ENCODE results near the gene TRIM52.
A peak's percentile ranks its signal among the peaks of the same experiment; 100 is the strongest.
"Not testable (repeated sequence)": the region's sequence is repeated elsewhere in the genome, so short reads cannot be mapped to it uniquely, and the experiment has no call there.

The TRIM52 gene

DNA sequence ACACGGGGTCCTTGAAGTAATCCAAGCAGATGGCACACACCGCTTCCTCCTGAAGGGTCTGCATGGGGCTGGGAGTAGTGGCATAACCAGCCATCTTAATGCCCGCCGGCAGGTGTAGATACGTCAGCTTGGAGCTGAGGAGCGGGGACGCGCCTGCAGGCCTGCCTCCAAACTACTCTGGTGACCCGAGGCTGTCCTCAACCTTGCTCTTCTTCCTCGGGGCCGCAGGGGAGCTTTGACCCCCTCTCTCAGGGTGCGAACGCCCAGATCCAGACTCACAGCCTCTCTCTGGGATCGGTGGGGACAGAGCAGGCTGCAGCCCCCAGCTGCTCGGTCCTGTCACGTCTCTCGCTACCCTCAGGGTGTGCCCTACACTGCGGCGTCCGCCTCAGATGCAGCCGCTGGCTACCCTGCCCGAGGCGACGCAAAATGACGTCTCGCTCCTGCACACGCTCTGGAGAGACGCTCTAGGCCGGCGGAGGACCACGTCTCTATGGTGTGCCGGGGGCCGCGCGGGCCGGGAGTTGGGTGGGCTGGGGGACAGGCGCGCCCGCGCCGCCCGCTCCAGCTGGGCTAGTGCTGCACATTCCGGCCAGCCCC, at the start of gene TRIM52:
TRIM52 (minus strand) TSS at position 424 of the 600 bp plus-strand sequence; CDS start at position 94, 330 bp downstream.
- DNase-seq: peak; percentile 90

DNA sequence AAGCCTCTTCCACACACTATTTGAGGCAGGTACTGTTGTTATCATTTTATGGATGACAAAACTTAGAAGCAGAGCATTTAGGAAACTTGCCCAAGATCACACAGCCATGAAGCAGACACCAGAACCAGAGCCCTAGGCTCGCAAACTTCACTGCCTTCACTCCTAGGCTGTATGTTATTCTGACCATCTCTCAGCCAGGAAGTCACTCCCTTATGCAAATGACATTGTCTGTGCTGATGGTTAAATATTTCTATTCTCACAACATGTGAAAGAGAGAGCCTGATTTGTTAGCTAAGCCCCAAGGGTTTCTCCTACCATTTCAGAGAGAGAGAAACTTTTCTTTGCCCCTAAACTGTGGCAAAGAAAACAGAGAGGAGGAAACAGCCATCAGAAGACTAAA, 26.4 kb upstream of the TRIM52 start:
- not testable (repeated sequence) for DNase-seq

DNA sequence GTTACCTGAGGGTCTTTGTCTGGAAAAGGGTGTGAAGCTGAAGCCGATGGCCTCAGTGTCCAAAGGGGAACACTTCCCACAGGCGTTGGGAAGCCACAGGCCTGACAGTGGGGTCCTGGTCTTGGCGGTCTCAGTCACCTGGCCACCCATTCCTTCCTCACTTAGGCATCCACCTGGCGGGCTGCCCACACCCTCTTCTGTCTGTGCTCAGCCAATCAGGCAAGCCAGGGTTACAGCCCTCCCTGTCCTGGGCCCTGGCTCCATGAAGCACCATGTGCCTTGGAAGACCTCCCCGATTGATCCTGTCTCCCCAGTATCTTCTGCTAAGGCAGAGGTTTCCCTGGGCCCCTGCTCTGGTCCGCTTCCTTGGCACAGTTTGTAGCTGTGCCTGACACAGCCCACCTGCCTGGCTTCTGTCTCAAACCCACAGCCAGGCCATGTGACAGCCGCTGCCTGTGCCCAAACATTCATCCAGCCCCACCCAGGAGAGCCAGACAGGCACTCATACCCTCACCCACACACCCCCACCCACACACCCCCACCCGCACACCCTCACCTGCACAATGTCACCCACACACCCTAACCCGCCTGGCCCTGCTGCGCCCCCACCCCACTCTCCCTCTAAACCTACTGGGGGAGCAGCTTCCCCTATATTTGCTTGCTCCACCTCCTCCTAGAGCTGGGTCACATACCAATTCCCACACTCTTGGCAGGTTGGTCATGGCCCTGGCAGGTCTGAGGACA, 25.2 kb upstream of the TRIM52 start:
- DNase-seq: not testable (repeated sequence)

DNA sequence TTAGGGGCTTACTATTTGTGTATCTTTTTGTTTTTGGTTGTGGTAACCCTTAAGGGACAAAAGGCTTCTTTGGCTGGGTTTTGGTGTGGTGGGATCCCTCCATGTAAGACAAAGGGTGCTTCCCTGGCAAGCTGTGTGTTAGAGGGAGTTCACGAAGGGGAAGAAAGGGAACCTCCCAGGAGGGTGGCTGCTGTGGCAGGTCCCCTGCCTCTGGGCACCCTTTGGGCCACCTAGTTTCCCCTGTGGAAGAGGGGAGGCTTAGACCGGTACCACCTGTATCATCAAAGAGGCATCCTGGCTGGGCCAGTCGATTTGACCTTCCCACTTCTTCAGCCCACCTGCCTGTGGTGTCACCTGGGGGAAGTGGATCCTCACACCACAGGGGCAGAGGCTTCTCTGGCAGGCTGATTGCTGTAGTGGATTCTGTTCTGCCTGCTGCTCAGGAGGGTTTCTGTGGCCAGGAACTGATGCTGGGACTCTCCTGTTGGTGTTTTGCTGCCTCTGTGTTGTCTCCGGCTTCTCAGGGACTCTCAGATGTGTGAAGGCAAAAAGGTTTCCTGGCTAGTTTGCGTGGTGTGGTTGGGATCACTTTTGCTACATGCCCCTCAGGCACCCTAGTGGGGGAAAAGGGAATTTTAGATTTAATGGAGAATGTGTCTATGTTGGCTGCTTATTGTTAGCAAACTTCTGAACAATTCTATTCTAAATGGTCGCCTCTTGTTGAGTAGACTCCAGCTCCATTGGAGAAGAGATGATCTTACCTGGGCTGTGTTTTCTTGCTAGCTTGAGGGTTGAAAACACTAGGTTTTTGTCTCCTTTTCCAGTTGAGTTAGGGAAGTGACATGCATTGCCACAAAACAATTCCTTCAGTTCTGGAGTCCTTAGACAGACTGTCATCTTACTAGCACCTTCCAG, 23.2 kb upstream of the TRIM52 start:
- DNase-seq: not testable (repeated sequence)

DNA sequence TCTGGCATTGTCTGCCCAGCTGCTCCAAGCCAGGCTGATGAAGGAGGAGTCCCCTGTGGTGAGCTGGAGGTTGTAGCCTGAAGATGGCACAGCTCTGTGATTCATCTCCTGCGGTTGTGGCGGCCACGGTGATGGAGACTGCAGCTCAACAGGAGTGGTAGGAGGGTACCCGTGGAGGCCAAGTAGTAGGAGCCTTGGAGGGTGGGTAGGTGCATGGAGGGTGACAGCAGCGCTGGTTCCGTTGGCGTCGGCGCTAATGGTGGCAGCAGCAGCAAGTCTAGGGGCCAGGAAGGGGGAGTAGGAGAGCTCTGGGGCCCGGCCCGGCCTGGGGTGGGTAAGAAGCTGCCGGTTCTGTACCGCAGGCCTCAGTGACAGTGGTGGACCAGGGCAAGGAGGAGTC, 22.4 kb upstream of the TRIM52 start:
- no peak for DNase-seq

DNA sequence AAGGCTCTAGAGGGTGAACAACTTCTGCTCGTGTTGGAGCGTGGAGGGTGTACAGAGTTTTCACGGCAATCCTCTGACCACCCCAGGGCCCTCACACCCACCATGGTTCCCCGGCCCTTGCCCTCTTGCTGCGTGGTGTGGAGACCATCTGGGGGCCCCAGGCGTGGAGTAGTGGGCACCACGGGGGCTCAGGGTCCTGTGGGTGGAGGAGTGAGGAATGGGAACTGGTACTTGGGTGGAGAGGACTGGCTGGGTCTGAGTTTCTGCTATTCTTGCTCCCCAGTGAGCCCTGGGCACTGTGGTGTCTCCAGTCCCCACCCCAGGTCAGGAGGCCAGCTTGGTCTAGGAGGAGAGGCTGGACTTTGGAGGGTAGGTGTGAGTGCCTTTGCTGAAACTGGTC, 21.9 kb upstream of the TRIM52 start:
- no peak for DNase-seq

DNA sequence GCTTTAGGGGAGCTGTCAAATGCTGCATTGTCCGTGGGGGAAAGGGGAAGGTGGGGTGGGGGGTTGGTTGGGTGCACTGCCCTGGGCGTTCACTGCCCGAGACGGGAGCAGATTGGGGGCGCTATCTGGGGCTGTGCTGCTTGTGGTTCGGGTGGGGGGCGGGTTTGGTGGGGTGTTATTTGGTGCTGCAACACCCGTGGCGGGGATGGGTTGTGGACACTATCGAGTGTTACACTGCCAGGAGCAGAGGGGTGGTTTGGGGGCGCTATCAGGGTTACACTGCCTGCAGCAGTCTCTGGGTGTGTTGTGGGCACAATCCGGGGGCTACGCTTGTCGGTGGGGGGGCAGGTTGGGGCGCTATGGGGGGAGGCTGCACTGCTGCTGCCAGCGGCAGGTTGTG, 21.5 kb upstream of the TRIM52 start:
- DNase-seq: not testable (repeated sequence)

DNA sequence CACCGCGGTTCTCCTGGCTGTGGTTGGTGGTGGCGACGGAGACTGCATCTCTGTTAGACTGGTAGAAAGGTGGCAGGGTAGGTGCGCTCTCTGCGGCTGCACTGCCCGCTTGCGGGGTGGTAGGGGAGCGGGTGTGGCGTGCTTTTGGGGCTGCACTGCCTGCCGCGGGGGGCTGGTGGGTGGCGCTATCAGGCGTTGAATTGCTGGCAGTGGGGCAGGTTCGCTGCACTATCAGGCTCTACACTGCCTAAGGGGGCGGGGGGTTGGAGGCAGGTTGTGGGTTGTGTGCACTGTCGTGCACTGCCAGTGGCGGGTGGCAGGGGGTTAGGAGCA, 21.0 kb upstream of the TRIM52 start:
- DNase-seq: no peak

DNA sequence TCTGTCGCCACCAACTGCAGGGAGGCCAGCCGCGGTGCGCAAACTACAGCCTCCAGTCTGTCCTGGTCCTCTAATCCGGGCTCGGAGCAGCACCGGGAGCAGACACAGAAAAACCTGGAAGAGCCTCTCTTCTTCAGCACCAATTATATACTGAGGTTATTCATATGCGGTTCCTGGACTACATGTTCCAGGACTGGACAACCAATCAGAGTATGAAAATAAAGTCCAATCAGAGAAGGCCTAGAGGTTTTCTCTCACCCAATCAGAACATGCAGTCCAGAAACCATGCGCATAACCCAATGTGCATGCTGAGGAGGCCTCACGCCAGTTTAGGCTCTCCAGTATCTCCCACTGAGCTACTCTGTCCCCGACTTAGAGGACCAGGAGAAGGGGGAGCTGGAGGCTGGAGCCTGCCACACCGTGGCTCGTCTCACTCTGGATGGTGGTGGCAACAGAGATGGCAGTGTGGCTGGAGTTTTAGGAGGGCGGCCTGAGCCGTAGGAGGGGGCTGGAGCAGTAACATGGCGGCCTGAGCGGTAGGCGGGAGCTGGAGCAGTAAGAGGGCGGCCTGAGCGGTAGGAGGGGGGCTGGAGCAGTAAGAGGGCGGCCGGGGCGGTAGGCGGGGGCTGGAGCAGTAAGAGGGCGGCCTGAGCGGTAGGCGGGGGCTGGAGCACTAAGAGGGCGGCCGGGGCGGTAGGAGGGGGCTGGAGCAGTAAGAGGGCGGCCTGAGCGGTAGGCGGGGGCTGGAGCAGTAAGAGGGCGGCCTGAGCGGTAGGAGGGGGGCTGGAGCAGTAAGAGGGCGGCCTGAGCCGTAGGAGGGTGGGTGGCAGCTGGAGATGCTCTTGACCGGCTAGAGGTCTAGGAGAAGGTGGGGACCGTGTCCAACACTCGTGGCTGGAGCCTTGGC, 20.4 kb upstream of the TRIM52 start:
- DNase-seq: no peak

DNA sequence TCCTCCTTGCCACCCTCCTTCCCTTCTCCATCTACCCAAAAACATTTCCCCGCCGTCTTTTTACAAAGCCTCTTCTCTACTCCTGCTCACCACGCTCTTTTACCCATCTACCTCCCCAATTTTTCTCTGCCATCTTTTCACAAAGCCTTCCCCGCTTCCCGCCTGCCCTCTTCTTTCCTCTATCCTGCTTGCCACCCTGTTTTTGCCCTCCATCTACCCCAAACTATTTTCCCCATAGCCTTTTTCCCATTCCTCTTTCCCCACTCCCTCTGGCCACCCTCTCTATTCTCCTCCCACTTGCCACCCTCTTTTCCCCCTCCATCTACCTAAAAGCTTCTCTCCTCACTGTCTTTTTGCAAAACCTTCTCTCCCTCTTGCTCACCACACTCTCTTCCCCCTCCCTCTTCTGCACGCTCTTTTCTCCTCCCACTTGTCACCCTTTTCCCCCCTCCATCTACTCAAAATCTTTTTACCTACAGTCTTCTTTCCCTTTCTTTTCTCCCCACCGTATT, 19.4 kb upstream of the TRIM52 start:
- DNase-seq: no peak

DNA sequence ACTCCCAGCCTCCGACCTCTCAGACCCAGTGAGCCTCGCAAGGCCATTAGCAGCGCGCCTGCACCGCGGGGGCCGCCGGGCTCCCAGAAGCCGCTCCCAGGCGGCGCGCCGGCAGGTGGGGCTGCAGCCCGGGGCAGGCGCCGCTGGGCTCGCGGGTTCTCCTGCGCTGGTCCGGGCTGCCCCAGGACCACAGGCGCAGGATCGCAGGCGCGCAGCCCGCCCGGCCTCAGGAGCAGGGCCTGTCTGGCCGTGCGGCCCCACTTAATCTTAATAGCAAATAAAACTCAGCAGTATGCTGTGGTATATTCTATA, 12.4 kb upstream of the TRIM52 start:
- DNase-seq: not testable (repeated sequence)

DNA sequence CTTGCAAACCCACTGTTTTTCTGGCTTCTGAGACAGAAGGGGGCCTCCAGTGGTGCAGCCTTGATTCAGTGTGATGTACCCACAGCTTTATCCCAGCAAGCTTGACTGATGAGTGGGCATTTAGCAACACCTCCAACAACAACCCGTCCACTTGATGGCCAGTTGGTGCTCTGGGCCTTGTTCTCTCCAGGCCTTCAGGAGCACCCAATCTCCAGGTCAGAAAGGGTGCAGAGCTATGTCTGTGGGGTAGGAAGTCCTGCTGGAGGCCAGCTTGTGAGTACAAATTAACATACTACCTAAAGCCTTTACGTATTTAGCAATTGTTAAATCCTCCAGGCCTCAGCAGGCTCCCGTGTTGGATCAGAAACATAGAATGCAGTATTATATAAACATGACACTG, 10.1 kb upstream of the TRIM52 start:
- DNase-seq: no peak

DNA sequence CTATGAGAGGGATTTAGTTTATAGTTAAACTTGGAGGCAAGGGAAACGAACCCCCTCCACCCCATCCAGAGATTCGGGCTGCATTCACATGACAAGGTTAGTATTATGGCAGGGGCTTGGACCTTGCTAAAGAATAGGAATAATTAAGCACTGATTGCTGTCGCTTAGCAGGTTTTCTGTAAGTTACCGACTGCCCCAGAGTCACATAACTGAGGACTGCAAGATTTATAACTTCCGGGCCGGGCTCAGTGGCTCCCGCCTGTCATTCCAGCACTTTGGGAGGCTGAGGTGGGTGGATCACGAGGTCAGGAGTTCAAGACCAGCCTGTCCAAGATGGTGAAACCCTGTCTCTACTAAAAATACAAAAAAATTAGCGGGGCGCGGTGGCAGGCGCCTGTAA, 7.0 kb upstream of the TRIM52 start:
- not testable (repeated sequence) for DNase-seq

DNA sequence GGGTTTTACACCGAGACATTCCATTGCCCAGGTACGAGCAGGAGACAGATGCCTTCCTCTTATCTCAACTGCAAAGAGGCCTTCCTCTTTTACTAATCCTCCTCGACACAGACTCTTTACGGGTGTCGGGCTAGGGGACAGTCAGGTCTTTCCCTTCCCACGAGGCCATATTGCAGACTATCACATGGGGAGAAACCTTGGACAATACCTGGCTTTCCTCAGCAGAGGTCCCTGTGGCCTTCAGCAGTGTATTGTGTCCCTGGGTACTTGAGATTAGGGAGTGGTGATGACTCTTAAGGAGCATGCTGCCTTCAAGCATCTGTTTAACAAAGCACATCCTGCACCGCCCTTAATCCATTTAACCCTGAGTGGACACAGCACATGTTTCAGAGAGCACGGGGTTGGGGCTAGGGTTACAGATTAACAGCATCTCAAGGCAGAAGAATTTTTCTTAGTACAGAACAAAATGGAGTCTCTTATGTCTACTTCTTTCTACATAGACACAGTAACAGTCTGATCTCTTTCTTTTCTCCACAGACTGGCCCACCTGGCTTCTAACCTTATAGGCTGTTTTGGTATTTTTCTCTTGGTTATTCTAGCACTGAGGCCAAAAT, 6.5 kb upstream of the TRIM52 start:
- not testable (repeated sequence) for DNase-seq

DNA sequence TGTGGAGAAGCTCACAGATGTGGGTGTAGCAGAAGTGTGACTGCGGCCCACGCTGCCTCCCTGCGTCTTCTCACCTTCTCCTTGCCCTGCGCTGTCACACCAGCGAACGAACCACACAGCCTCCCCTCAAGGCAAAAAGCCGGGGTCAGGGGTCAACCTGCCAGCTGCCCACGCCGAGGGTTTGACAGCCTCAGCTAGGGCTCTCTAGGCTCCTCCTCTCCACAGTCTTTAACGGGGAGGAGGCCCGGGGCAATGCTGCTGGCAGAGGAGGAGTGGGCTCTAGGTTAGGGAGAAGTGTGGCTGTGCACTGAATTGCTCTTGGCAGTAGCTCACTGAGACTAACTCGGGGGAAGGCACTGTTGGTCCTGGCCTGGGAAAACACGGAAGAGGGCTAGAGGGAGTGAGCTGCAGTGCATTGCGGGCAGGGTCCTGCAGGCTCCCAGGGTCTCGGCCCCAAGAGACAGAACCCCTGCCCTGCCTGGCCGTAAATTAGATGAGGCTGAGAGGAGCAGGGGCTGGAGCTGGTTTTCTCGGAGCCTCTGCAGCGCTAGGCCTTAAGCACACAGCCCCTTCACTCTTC, 4.2 kb upstream of the TRIM52 start:
- peak; percentile 40 for DNase-seq

DNA sequence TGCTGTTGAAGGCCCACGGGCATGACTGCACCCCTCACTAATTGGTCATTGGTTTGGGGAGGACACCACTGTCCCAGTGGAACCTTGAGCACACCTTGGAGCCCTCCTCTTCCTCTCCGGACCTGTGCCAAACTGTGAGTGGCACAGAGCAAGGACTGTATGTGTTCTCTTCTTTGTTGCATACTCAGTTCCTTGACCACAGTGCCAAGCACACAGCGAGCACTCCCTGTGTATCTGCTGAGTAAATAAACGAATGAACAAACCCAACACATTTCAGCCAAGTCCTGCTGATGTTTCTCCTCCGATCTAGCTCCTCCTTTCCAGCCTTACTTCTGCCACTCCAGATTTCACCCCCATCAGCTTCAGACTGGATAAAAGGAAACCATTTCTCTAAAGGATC, 2.7 kb upstream of the TRIM52 start:
- no peak for DNase-seq

DNA sequence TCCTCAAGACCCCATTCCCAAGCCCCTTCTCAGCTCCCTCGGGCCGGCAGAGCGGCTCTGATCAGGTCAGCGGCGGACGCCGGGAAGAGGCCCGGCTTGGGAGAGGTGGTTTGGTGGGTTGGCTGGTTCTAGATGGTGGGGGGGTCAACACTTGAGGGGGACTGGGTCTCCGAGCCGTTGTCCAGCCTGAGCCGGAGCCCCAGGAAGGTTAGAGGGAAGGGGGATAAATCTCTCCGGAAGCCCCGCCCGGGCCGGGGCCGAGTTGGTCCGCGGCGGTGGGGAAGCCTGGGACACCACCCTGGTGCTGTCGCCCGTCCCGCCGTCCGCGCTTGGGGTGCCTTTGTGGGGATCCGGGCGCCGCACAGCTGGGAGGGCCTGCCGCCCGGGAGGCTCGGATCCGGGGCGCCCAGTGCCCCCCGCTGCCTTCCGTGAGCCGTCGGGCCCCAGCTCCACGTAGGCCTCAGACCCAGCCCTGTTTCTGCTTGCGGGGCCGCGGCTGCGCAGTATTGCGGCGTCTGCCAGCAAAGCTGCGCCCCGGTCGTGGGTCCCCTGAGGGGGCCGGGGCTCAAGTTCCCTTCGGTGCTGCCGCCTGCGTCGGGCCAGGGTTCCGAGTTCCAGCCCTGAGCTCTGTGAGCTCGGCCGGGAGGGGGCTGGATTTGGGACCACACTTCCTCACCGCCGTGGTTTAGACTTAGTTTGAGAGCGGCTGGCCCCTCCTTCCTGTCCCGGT, 542 bp upstream of the TRIM52 start:
- DNase-seq: peak; percentile 73

DNA sequence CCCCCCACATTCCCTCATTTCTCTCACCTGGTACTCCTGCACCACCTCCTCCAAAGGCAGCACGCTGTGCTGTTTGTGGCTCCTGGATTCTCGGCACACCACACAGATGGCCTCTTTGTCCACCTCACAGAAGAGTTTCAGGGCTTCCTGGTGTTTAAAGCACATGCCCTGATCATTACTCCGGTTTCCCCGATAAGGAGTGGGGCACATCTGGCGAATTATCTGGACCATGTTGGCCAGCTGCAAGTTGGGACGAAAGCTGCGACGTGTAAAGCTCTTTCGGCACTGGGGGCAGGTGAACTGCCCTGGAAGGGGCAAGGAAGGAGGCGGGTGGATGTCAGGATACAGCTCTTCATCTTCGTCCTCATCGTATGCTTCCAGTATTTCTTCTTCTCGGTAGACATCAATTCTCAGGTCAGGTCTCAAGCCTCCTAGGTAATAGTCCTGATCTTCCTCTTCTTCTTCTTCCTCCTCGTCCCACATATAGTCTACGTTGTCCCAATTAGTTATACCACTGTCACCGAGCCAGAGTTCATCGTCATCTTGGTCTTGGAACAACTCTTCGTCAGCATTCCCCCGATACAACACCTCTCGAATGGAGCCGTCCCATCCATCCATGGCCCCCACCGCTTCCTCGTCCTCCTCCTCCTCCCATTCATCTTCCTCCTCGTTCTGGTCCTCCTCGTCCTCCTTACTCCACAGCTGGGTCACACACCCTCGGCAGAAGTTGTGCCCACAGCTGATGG, 796 bp downstream of the TRIM52 start:
- DNase-seq: no peak

DNA sequence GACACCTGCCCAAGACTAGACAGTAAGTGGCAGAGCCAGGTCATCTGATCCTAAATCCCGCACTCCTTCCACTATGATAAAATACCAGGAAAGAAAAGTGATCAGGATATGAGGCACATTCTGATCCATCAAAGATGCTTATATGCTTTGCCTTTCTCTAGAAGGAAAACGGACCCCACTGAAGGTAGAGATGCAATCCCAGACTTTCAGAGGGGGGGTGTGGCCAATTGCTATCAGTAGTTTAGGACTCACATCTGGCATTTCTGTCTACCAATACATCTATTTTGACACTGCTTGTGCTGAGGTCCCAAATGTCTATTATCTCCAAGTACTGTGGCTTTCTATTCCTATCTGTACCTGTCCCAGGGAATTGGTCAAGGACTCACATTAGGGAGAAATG, 1.7 kb downstream of the TRIM52 start:
- no peak for DNase-seq

DNA sequence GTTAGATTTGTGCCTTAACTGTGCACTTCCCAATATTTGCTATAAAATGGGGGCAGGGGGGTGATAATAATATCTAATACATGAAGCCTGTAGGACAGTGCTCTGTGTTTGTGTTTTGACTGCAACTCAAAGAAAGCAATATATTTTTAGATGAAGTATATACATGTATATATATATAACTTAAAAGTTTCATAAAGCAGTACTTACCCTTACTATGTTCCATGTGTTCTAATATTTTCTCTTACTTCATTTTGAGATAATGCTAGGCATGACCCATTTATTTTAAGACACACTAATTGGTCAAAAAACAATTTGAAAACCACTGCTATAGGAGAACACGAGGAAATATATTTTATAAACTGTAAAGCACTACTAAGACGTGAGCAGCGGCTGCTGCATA, 2.4 kb downstream of the TRIM52 start:
- DNase-seq: no peak

All from activated gamma-delta T cell treated with Interleukin-2 at 50 U/mL for 16 hours (primary cell).